GM21619 (cell line): ENCODE results near the gene SNURF.
"Not testable (repeated sequence)": the region's sequence is repeated elsewhere in the genome, so short reads cannot be mapped to it uniquely, and the experiment has no call there.

Experiments
- ATAC-seq: cut with Tn5 transposase; IDR thresholded peaks from one replicate; pipeline ENCODE4 v1.9.1; 2021; ENCODE audit not compliant: unreplicated experiment

SNURF gene

DNA sequence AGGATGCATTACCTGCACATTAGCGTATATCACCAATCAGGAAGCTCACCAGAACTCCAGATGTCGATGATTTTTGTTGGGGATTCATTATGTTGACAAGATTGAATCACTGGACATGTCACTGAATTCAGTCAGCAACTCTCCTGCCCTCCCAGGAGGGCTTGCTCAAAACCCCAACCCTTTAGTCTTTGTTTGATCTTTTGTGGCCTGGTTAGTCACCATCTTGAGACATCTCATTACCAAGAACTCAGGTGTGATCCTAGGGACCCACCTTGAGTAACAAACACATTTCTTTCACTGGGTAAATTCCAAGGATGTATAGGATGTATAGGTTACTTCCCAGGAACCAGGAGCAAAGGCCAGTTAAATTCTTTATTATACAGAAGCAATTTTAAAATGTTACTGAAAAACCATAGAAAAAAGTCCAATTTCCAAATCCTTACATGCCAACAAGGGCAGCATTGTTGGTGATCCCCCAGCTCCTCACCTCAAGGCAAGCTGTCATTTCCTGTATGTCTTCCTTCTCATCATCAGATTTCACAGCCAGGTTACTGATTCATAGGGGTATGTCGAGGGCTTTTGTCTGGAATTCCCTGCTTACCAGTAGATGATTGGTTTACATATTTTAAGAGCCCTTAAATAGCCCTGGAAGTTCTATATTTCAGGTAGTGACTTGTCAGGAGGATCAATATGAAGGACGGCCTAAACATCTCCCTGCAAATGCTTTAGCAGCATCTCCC, 11.7 kb downstream of the SNURF start:
- ATAC-seq = no peak

DNA sequence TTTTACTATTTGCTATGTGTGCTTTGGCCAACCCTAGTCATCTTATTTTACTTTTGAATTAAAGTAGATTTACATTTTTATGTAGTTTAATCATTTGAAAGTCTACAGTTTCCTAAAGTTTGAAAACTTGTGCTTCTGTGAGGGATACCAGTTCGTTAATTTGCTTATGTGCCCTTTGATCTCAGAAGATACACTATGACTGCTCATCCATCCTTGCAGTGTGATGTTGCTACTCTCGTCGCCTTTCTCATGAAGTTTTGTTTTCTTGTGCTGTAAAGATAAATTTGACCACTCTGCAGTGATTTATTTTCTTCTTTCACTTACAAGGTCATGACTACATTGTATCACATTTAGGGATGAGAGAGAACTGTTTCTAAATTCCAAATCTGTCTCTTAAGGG, 16.3 kb downstream of the SNURF start:
- no peak for ATAC-seq

DNA sequence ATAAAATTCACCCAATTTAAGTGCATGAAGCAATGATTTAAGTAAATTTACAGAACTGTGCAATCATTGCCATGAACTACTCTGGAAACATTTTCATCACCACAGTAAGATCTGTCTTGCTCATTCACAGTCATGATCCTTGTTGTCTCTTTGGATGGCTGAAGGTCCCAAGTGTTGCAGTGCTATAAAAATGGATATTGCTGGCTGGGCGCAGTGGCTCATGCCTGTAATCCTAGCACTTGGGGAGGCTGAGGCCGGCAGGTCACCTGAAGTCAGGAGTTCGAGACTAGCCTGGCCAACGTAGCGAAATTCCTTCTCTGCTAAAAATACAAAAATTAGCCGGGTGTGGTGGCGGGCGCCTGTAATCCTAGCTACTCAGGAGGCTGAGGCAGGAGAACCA, 17.0 kb downstream of the SNURF start:
- ATAC-seq = no peak

DNA sequence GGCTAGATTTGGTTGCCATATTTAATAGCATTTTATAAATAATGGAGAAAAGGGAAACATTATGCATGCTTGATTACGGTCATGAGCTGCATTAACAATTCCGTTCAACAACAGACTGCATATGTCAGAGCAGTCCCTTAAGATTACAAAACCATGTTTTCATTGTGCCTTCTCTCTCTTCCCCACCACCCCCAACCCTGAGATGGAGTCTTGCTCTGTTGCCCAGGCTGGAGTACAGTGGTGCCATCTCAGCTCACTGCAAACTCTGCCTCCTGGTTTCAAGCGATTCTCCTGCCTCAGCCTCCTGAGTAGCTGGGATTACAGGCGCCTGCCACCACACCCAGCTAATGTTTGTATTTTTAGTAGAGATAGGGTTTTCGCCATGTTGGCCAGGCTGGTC, 17.9 kb downstream of the SNURF start:
- ATAC-seq = not testable (repeated sequence)

DNA sequence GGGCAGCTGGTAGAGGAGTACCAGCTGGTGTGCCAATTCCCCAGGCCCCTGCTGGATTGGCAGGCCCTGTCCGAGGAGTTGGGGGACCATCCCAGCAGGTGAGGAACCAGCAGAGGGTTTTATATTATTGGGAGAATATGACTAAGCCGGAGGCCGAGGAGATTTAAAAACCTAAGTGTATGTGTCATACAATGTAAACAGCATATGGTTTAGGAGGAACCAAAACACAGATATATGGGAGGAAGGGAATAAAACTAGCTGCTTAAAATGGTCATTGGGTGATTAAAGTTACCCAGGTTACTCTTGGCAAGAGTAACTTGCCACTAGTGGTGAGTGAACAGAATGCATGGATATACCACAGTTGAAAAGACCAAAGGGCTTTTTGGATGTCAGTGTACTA, 22.1 kb downstream of the SNURF start:
- no peak for ATAC-seq

DNA sequence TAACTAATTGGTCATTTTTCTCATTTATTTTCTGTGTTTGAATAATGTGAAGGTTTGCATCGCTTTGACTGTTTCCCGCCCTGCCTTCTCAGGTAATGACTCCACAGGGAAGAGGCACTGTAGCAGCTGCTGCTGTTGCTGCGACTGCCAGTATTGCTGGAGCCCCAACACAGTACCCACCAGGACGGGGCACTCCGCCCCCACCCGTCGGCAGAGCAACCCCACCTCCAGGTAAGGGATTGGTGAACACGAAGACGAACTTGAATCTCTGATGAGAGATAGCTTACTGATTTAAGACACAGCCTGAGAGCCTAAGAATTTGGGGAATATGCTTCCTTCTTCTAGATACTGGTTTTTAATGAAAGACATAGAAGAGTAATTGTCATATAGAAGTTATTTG, 22.9 kb downstream of the SNURF start:
- ATAC-seq = no peak

DNA sequence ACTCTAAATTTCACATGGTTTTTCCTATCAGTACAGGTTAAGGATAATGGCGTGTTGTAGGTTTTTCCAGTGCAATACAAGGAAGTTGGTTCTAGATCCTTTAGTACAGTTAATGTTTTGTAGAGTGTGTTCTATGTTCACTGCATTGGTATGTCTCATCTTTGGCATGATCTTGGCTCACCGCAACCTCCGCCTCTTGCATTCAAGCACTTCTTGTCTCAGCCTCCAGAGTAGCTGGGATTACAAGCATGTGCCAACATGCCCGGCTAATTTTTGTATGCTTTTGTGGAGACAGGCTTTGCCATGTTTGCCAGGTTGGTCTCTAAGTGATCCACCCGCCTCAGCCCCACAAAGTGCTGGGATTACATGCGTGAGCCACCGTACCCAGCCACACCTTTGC, 30.4 kb downstream of the SNURF start:
- no peak for ATAC-seq

DNA sequence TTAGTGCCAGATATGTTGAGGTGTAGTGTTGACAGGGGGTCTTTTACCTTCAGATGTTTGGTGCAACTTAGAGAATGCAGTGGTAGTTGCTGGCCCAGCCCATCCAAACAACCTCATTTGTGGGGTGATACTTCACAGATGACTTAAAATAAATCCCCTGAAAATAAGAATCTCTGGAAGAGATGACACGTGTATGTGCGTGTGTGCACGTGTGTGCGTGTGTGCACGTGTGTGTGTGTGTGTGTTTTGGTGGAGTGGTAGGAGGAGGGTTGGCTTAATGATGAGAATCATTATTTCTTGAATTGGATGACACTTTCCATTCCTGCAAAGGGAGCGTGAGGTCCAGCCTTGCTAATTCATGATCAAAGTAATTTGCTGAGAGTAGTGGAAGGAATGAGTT, 31.9 kb downstream of the SNURF start:
- ATAC-seq = no peak
